GM12873 (cell line): ENCODE data around the gene ZFPM1.

Experiments used
- CTCF ChIP-seq: IDR thresholded peaks from 2 replicates; pipeline ENCODE4 v1.5.1; 2012; ENCODE audit warnings: low read depth, mild to moderate bottlenecking, moderate library complexity, low read length, control low read depth; ENCODE audit not compliant: insufficient read depth; ENCODE audit errors: missing control alignments

ZFPM1 gene

GRCh38 chr16:88472069-88472468 lies 19.0 kb downstream of the ZFPM1 start:
- no peak for TF ChIP-seq CTCF

DNA sequence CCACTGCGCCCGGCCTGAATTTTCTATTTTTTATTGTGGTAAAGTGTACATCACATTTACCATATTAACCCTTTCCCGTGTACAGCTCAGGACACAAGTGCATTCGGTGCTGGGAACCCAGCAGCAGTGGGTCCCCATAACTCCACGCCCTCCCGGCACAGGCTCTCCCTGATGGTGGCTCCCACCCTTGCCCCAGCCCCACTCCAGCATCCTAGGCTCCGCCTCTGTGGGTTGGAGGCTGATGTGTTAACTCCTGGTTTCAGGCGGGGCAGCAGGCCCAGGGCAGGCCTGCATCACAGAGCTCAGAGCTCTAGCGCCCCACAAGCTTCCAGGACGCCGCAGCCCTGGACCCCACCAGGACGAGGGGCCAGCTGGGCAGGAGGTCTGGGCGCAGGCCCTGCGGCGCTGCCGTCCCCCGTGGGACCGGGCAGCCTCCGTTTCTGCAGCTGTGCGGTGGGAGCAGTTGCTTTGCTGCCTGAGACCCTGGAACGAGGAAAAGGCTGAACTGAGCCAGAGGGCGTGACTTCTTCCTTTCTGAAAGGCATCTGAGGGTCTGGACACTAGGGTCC lies 19.6 kb downstream of the ZFPM1 start:
- TF ChIP-seq CTCF: no peak

GRCh38 chr16:88473666-88474534 lies 20.8 kb downstream of the ZFPM1 start:
- TF ChIP-seq CTCF: no peak

DNA sequence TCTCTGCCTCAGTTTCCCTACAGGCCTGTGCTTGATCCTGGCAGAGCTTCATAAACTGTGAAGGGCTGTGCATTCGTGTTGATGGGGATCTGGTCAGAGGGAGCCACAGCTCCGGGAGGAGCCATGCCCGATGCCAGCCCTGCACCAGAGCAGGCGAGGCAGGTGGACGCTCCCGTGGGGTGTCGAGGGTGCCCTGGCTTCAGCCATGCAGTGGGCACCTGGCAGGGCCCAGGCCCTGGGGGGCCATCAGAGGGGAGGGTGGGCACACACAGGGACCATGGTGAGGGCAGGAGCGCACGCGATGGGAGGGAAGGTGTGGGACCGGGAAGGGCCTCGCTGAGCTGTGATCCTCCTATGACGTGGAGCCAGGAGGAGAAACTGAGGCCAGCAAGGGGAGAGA lies 22.0 kb downstream of the ZFPM1 start:
- no peak for TF ChIP-seq CTCF

DNA sequence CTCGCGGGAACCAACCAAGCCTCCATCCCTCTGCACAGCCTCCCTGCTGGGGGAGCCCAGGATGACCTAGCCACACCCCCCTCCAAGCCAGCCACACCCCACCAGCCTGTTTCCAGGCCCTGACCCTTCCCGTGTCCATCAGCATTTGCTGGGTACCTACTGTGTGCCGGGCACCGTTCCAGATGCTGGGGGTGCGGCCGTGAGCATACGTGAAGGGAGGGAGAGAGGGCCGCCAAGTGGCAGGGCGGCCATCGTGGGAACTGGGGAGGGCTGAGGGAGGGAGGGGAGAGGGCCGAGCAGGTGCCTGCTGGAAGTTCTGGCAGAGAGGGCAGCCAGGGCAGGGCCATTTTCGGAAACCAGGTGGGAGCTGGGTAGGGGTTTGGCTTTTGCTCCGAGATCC lies 23.1 kb downstream of the ZFPM1 start:
- TF ChIP-seq CTCF: no peak

- no peak for TF ChIP-seq CTCF
Observed at GRCh38 chr16:88476817-88477397, 23.8 kb downstream of the ZFPM1 start.
